SK-N-MC (cell line): Measurements from ENCODE around the gene DDX17.

Experiments used
- DNase-seq: peaks from one replicate; pipeline ENCODE4 v3.0.0-alpha.2; 2011; ENCODE audit warnings: low read depth, low spot score
- H3K27ac ChIP-seq: fragments of 200-600 bp; sonication (generic); 2 replicates; pipeline ENCODE4 v1.5.1; 2016; ENCODE audit warnings: mixed run types
- H3K36me3 ChIP-seq: fragments of 200-600 bp; sonication (generic); 2 replicates; pipeline ENCODE4 v1.6.1; 2017; ENCODE audit warnings: antibody characterized with exemption, low read length, mixed read lengths; ENCODE audit not compliant: insufficient read depth
- H3K4me3 ChIP-seq: fragments of 200-600 bp; sonication (generic); 2 replicates; pipeline ENCODE4 v1.5.1; 2016
- H3K9ac ChIP-seq: fragments of 200-600 bp; sonication (generic); 2 replicates; pipeline ENCODE4 v1.8.0; 2017; ENCODE audit warnings: mixed run types, mixed read lengths; ENCODE audit not compliant: insufficient read length
- H3K9me3 ChIP-seq: fragments of 200-600 bp; sonication (generic); 2 replicates; pipeline ENCODE4 v1.6.1; 2017; ENCODE audit warnings: low read depth, mild to moderate bottlenecking, antibody characterized with exemption, low read length, moderate library complexity, mixed read lengths
- EZH2 ChIP-seq: fragments of 200-600 bp; sonication (generic); IDR thresholded peaks from one replicate; pipeline ENCODE4 v1.6.1; 2017; ENCODE audit warnings: antibody characterized with exemption
- FOXP2 ChIP-seq: optimal IDR thresholded peaks from 2 replicates; pipeline ENCODE3; 2011; ENCODE audit warnings: mild to moderate bottlenecking, moderate library complexity; ENCODE audit not compliant: insufficient read depth; ENCODE audit errors: extremely low read length, control extremely low read depth
- POLR2AphosphoS5 ChIP-seq: IDR thresholded peaks from 2 replicates; pipeline ENCODE4 v1.6.1; 2012; ENCODE audit warnings: mild to moderate bottlenecking, low read depth, low read length, borderline replicate concordance

The DDX17 gene

DNA sequence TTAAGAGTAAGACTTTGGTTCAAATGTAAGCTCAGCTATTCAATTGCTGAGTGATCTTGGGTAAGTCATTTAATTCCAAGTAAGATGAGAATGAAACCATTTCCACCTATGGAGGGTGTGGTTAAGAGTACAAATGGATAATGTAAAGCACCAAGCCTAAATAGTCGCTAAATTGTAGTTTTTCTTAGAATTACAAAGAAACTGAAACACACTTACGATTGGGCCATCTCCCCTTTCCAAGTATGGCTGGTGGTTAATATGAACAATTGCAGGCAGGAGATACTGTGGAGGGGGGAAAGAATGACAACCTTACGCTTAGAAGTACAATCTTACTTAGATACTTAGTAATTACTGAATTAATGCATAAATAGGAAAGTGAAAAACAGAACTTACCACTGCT is 8.2 kb downstream of the DDX17 start:
- TF ChIP-seq POLR2AphosphoS5 = no peak
- TF ChIP-seq EZH2 = no peak
- TF ChIP-seq FOXP2 = no peak
- DNase-seq = no peak
- Histone ChIP-seq H3K27ac (no peak overlapping the region), H3K36me3 (peaks cover 97% of the 10 kb centered on the region), H3K9ac (no peak overlapping the region), H3K9me3 (no peaks in the 10 kb centered on the region), H3K4me3 (no peak overlapping the region)

DNA sequence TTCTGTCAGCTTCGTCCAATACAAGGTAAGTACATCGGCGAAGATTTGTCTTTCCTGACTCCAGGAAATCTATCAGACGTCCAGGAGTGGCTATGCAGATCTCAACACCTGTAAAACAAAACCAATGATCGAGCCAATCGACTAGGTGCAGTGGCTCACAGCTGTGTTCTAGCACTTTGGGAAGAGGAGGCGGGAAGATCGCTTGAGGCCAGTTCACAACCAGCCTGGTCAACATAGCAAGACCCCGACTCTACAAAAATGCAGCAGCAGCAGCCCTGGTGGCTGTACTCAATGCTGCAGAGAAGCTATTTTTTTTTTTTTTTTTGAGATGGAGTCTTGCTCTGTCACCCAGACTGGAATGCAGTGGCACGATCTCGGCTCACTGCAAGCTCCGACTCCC is 11.2 kb downstream of the DDX17 start:
- Histone ChIP-seq H3K4me3 (no peak overlapping the region), H3K9me3 (no peaks in the 10 kb centered on the region), H3K9ac (no peak overlapping the region), H3K27ac (no peak overlapping the region), H3K36me3 (peaks cover 100% of the 10 kb centered on the region)
- DNase-seq = no peak
- TF ChIP-seq EZH2 = no peak
- TF ChIP-seq POLR2AphosphoS5 = no peak
- no peak for TF ChIP-seq FOXP2

DNA sequence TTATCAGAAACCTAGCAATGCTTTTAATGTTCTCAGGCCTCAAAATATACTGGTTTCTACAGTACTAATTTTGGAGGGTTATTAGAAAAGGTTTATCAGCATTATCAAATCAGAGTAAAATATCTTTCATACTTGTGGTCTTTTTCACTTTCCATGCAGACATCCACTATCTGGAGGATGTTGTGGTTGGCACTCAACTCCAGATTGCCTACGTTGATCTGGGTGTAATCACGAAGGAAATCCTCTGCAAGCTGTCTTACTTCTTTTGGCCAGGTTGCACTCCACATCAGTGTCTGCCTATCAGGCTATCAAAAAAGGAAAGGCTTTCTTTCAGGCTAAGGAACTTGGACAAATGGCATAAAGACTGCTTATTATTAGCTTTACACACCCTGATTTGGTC is 11.6 kb downstream of the DDX17 start:
- H3K36me3 ChIP-seq = peaks cover 100% of the 10 kb centered on the region
- TF ChIP-seq EZH2 = no peak
- no peak for TF ChIP-seq POLR2AphosphoS5
- TF ChIP-seq FOXP2 = no peak
- no peak for DNase-seq
- H3K4me3 ChIP-seq = no peak overlapping the region
- H3K9me3 ChIP-seq = no peaks in the 10 kb centered on the region
- H3K9ac ChIP-seq = no peak overlapping the region
- H3K27ac ChIP-seq = no peak overlapping the region

DNA sequence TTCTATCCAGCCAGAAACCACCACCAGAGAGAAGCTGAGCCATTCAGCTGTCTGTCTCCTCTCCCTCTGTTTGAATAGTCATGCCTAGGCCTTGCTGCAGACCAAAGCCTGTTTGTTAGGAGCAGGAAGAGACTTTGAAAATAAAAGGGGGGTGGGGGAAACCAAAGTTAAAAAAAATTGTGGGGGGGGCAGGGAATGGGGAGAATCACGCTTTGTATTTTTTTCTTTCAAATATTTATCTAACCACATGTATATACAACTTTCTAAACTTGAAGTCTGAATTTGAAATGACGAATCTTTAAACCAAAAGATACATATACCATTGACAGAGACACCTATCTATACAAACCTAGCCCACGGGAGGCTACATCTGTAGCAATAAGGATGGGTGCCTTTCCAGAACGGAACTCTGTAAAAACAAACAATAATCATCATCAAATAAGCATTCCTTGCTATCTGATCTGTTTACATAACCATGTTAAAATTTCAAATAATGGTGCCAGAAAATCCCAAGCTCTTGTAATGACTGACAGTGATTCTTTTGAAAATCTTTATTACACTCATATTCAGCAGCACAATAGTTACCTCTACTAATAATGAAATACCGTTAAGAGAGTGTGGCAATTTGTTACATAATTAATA is 14.3 kb downstream of the DDX17 start:
- Histone ChIP-seq H3K36me3 (peaks cover 100% of the 10 kb centered on the region), H3K9me3 (no peaks in the 10 kb centered on the region), H3K4me3 (no peak overlapping the region), H3K27ac (peak overlapping the region; percentile 15; the same call in 1 of the 2 replicates), H3K9ac (no peak overlapping the region)
- DNase-seq = no peak
- TF ChIP-seq FOXP2 (no peak), EZH2 (no peak), POLR2AphosphoS5 (no peak)

DNA sequence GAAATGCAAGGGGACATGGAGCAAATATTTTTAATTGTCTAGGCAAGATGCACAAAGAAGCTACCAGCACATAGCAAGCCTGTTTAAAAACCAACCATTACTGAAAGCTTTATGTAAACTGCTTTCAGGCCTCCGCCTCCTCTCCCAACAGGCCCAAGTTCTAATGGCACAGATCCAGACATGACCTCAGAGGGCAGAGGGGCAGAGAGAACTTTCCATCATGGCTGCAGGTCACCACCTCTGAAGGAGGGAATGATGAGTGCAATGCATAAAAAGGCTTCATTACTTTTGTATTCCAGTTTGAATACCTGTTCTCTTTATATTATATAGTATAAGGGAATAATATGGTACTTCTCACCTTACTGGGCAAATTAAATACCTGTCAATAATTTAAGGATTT is 15.2 kb downstream of the DDX17 start:
- H3K9me3 ChIP-seq = no peaks in the 10 kb centered on the region
- H3K36me3 ChIP-seq = peaks cover 100% of the 10 kb centered on the region
- no peak for TF ChIP-seq EZH2
- peak overlapping the region; percentile 60; the same call in 1 of the 2 replicates for H3K27ac ChIP-seq
- no peak overlapping the region for H3K4me3 ChIP-seq
- DNase-seq = no peak
- H3K9ac ChIP-seq = no peak overlapping the region

DNA sequence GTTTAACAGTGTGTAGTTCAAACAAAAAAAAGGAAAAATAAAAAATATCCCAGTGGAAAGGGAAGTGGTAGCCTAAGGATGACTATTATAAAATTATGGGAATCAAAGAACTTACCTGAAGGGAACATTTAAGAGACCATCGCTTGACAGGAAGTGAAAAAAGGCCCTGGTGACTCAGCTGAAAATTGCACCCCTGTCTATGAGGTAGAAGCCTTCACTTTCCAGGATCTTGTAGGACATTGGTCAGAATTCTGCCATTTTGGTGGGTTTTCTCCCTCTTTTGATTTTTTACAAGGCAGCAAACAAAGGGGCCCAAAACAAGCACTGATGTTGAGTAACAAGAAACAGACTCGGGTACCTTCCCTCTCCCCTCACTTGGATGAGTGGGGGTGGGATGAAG is 15.6 kb downstream of the DDX17 start:
- H3K36me3 ChIP-seq = peaks cover 99% of the 10 kb centered on the region
- no peak for TF ChIP-seq POLR2AphosphoS5
- H3K9ac ChIP-seq = no peak overlapping the region
- DNase-seq = no peak
- no peaks in the 10 kb centered on the region for H3K9me3 ChIP-seq
- H3K4me3 ChIP-seq = no peak overlapping the region
- peak overlapping the region; percentile 60 for H3K27ac ChIP-seq

DNA sequence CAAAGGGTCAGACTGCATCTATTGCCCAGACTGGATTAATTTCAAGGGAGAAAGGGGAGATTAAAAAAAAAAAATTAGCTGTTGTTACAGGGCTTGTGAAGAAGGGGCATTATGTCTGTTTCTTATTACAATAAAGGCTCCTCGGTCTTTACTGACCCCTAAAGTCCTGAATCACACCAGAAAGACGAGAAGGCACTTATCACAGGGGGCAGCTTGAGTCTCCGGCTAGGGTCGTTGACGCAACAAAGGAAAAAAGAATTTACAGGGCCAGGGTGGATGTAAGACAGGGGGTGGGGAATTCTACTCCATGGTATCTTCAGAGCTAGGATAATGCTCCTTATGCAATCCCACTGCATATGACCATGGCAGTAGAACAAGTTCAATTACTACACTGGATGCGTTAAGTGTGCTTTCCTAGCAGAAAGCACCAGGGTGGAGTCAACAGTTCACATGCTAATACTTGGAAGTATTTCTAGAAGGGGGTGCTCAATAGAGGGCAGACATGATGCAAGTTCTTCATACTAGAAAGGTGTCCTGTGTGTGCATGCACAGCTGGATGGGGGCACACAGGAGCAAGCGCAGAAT is 16.5 kb downstream of the DDX17 start:
- H3K36me3 ChIP-seq = peaks cover 98% of the 10 kb centered on the region

DNA sequence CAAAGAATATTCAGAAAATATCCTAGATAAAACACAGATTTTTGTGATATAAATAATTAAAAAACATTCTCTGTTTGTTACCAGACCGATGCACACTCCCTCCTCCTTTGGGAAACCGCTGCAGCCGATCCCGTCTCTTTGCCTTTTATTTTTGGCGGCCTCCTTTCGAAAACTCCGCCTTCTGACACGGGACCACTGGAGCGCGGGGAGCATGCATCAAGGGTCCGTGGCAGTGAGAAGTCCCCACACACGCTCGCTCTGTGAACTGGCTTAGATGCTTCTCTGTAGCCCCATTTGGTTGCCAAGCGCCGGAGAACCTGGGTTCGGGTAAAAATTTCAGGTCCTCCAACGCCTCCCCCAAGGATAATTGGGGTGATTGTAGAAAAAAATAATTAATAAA is 17.0 kb downstream of the DDX17 start:
- Histone ChIP-seq H3K9me3 (no peaks in the 10 kb centered on the region), H3K27ac (0 out of 2 replicates have a peak overlapping the region, but pooled peaks have one; percentile 47), H3K36me3 (peaks cover 98% of the 10 kb centered on the region), H3K9ac (no peak overlapping the region), H3K4me3 (no peak overlapping the region)
- TF ChIP-seq POLR2AphosphoS5 (no peak; the same call in 1 of the 2 replicates), EZH2 (no peak), FOXP2 (no peak)
- DNase-seq = no peak

More for the DNA sequence above, 16.5 kb downstream of the DDX17 start:
- DNase-seq = no peak
- Histone ChIP-seq H3K27ac (peak overlapping the region; percentile 43; the same call in 1 of the 2 replicates), H3K9ac (no peak overlapping the region), H3K4me3 (no peak overlapping the region), H3K9me3 (no peaks in the 10 kb centered on the region)
- no peak for TF ChIP-seq FOXP2
- TF ChIP-seq POLR2AphosphoS5 = no peak

DNA sequence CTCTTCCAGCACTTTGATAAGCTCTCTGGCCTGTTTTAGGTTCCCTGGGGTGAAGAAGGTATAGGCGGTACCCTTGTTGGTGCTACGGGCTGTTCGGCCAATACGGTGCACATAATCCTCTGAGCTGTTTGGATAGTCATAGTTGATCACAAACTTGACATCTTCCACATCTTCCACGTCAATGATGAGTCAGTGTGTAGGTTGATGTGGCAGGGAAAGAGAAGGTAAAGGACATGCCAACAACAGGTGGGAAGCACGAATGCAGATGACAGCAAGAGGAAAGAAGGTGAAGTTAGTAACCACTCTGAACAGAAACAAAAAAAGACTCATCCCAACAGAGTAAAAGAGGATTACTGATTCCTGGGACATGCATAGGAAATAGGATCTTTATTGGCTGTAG is 18.2 kb downstream of the DDX17 start:
- no peak for DNase-seq

More for the DNA sequence above, 18.2 kb downstream of the DDX17 start:
- no peak for TF ChIP-seq POLR2AphosphoS5
- TF ChIP-seq EZH2 = no peak
- no peak for TF ChIP-seq FOXP2
- H3K27ac ChIP-seq = peak overlapping the region; percentile 47; the same call in 1 of the 2 replicates
- peaks cover 98% of the 10 kb centered on the region for H3K36me3 ChIP-seq
- no peak overlapping the region for H3K9ac ChIP-seq
- H3K9me3 ChIP-seq = no peaks in the 10 kb centered on the region
- H3K4me3 ChIP-seq = no peak overlapping the region
